ENCODE measurements around the gene CAV1. TPM values are rescaled to one million over a fixed set of nuclear protein-coding genes. Genes with fewer than 3 reads are reported as not detected.

Gene CAV1
- total and polyA plus RNA-seq, 7 donors: 8.8 to 857 (median 328) TPM

GRCh38 chr7:116487907-116488521, 36.8 kb upstream of the CAV1 start:
- TF ChIP-seq POLR2A (IDR thresholded peaks at IDR 0.05): no peak
- no peak for TF ChIP-seq POLR2AphosphoS5 (IDR thresholded peaks at IDR 0.05)
- TF ChIP-seq CTCF (IDR thresholded peaks at IDR 0.05): no peak
- TF ChIP-seq EP300 (IDR thresholded peaks at IDR 0.05): no peak
- Histone ChIP-seq H3K9me3 (no peaks in the 10 kb centered on the region), H3K36me3 (no peaks in the 10 kb centered on the region), H3K4me3 (no peak overlapping the region), H3K27ac (no peak overlapping the region), H3K27me3 (no peaks in the 10 kb centered on the region), H3K4me1 (peaks cover 0 to 33% (median 24%) of the 10 kb centered on the region in 4 donors)
- intact Hi-C loops (cut with DNase I): no loop called here
- 22 to 72% methylated on average over 5 of the region's 5 CpGs for WGBS, 2 donors
- DNase-seq: no peak

DNA sequence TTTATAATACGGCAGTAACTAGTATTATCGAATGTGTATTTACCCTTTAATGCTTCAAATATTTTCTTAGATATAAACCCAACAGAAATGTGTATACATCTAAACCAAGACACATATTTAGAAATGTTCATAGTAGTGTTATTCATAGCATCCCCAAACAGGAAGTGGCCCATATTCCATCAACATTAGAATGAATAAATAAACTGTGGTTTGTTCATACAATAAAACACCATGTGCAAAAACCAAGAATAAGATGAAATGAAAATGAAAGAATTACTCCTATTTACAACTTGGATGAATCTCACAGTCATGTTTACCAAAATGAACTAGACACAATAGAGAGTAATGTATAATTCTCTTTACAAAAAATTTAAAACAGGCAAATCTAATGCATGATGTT, 34.5 kb upstream of the CAV1 start:
- Histone ChIP-seq H3K9me3 (no peaks in the 10 kb centered on the region), H3K27ac (peak overlapping the region in 1 of 4 donors; percentile 29), H3K36me3 (no peaks in the 10 kb centered on the region), H3K4me3 (no peak overlapping the region), H3K4me1 (peaks cover 0 to 37% (median 29%) of the 10 kb centered on the region in 4 donors), H3K27me3 (no peaks in the 10 kb centered on the region)
- DNase-seq: no peak
- WGBS, 2 donors: 78 to 79% methylated on average over 2 of the region's 2 CpGs
- TF ChIP-seq CTCF (IDR thresholded peaks at IDR 0.05) (no peak), POLR2A (IDR thresholded peaks at IDR 0.05) (no peak), EP300 (IDR thresholded peaks at IDR 0.05) (no peak), POLR2AphosphoS5 (IDR thresholded peaks at IDR 0.05) (no peak)
- intact Hi-C loops (cut with DNase I): no loop called here

DNA sequence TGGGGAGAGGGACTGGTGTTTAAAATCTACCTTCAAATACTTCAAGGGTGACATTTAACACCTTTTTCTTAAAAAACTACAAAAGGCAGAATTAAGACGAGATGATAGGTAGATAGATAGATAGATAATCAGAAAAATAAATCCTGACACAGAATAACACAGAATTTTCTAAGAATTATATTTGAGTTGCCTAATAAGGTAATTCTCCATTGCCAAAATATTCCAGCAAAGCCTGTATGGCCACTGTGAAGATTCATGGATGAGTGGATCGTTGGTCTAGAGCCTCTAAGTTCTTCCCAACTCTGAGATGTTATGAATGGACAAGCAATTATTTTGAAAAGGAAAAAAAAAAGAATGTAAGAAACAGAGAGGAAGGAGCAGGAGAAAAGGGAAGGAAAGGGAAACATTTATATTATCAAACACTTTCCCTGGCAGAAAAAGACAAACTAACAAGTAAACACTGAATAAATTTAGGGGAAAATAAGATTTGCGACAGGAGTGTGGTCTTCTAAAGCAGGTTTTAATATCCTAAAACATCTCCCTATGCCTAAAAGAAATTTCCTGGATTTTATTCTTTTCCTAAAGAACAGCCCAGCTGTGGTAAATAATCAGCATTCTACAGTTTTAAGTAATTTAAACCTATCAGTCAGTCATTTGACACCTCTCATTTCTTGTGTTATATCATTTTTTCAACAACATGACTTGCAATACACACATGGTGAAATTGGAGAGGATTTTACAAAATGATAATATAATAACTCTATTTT, 32.8 kb upstream of the CAV1 start:
- Histone ChIP-seq H3K27ac (peak overlapping the region in 3 of 4 donors; percentile 43 to 50 (median 48)), H3K4me3 (no peak overlapping the region), H3K9me3 (no peaks in the 10 kb centered on the region), H3K36me3 (no peaks in the 10 kb centered on the region), H3K27me3 (no peaks in the 10 kb centered on the region), H3K4me1 (peaks cover 0 to 35% (median 26%) of the 10 kb centered on the region in 4 donors)
- DNase-seq: no peak
- intact Hi-C loops (cut with DNase I): no loop called here
- TF ChIP-seq POLR2AphosphoS5 (IDR thresholded peaks at IDR 0.05): no peak
- TF ChIP-seq EP300 (IDR thresholded peaks at IDR 0.05): no peak
- no peak for TF ChIP-seq POLR2A (IDR thresholded peaks at IDR 0.05)
- TF ChIP-seq CTCF (IDR thresholded peaks at IDR 0.05): no peak
- WGBS, 2 donors: 66 to 74% methylated on average over 3 of the region's 3 CpGs

DNA sequence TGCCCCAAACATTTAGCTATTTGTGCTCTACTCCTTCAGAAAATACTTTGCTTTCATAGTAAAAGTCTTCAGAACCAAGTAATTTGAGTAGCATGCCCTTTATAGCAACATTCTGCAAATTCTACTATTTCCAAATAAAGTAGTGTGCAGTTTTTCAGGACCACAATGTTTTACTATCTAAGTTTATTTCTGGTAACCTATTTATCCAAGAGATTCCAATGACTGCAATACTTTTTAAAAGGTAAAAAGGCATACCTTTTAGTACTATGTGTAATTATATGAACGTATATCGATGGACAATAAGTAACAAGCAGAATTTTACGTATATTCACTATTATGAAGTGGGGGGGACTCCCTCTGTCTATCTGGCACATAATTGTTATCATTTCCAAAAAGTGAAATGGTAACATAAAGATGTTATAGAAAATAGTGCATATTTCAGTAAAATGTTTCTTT, 32.2 kb upstream of the CAV1 start:
- intact Hi-C loops (cut with DNase I): no loop called here

More for the DNA sequence above, 32.2 kb upstream of the CAV1 start:
- Histone ChIP-seq H3K27ac (peak overlapping the region in 3 of 4 donors; percentile 43 to 50 (median 48)), H3K36me3 (no peaks in the 10 kb centered on the region), H3K27me3 (no peaks in the 10 kb centered on the region), H3K4me3 (no peak overlapping the region), H3K9me3 (no peaks in the 10 kb centered on the region), H3K4me1 (peaks cover 0 to 29% (median 21%) of the 10 kb centered on the region in 4 donors)
- WGBS, 2 donors: 86 to 92% methylated on average over 3 of the region's 3 CpGs
- TF ChIP-seq CTCF (IDR thresholded peaks at IDR 0.05) (no peak), EP300 (IDR thresholded peaks at IDR 0.05) (no peak)
- DNase-seq: no peak
